ENCODE results near the gene C2CD4C. TPM values are rescaled to one million over a fixed set of nuclear protein-coding genes. Genes with fewer than 3 reads are reported as not detected.

The C2CD4C gene
- total RNA-seq, 1 experiment from 2014 or later = 14.6 TPM

DNA sequence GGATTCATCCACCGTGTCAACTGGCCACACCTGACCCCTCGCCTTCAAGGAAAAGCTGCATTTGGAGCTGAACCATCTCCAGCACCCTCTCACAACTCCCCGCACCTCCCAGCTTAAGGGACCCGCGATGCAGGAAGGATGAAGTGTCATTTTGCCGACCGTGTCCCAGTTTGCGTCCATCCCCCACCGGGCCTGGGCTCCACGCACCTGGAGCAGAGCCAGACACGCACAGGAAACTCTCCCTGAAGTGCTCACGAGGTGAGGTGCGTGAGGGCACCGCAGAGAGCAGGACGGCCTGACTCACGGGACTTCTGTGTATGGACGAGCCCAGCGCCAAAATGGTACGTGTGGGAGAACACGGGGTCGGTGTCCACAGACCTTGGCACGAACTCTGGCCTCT lies 44.7 kb upstream of the C2CD4C start:
- H2BK12ac ChIP-seq (ENCODE audit: insufficient read length, low read depth, low read length) = no peak overlapping the region
- no peaks in the 10 kb centered on the region for H3K9me3 ChIP-seq (ENCODE audit: control insufficient read depth, low read depth, low read length)
- no peak overlapping the region for H2AFZ ChIP-seq (ENCODE audit: low read length)
- no peak overlapping the region for H4K5ac ChIP-seq (ENCODE audit: insufficient read length, low read depth, low read length)
- H2BK15ac ChIP-seq (ENCODE audit: low read depth, low read length) = no peak overlapping the region
- no peaks in the 10 kb centered on the region for H3K23me2 ChIP-seq (ENCODE audit: insufficient read length, low read depth, low read length, poor library complexity, severe bottlenecking)
- Mint-ChIP-seq H3K4me3 (no peak overlapping the region), H3K4me1 (peaks cover 0 to under 1% of the 10 kb centered on the region in 2 experiments; a peak in 1 of 4 replicates), H3K27me3 (ENCODE audit: low read depth) (peaks cover 15% of the 10 kb centered on the region), H3K36me3 (ENCODE audit: insufficient read depth in 1 of 3, low read depth in 3 of 3) (peaks cover 4 to 17% (median 14%) of the 10 kb centered on the region in 3 experiments; a peak in 6 of 7 replicates), H3K9me3 (peaks cover 19 to 26% of the 10 kb centered on the region in 2 experiments), H3K27ac (no peak overlapping the region)
- no peaks in the 10 kb centered on the region for H3K79me2 ChIP-seq (ENCODE audit: insufficient read depth, low read length)
- no peaks in the 10 kb centered on the region for H3K79me1 ChIP-seq (ENCODE audit: insufficient read depth, low read depth, low read length, poor library complexity, severe bottlenecking)
- H4K91ac ChIP-seq (ENCODE audit: insufficient read length, low read depth, low read length) = no peak overlapping the region
- TF ChIP-seq, protein P1, sequence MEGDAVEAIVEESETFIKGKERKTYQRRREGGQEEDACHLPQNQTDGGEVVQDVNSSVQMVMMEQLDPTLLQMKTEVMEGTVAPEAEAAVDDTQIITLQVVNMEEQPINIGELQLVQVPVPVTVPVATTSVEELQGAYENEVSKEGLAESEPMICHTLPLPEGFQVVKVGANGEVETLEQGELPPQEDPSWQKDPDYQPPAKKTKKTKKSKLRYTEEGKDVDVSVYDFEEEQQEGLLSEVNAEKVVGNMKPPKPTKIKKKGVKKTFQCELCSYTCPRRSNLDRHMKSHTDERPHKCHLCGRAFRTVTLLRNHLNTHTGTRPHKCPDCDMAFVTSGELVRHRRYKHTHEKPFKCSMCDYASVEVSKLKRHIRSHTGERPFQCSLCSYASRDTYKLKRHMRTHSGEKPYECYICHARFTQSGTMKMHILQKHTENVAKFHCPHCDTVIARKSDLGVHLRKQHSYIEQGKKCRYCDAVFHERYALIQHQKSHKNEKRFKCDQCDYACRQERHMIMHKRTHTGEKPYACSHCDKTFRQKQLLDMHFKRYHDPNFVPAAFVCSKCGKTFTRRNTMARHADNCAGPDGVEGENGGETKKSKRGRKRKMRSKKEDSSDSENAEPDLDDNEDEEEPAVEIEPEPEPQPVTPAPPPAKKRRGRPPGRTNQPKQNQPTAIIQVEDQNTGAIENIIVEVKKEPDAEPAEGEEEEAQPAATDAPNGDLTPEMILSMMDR (conservative IDR thresholded peaks at IDR 0.05) = no peak
- H2BK120ac ChIP-seq (ENCODE audit: low read depth, low read length, poor library complexity, severe bottlenecking) = no peak overlapping the region
- no peak for DNase-seq
- H3K56ac ChIP-seq (ENCODE audit: insufficient read length, low read depth, low read length) = no peak overlapping the region
- no peak overlapping the region for H3T11ph ChIP-seq (ENCODE audit: low read length)
- no peak overlapping the region for H2BK5ac ChIP-seq (ENCODE audit: insufficient read length, low read length)
- no peak overlapping the region for H3K4ac ChIP-seq (ENCODE audit: low read depth, low read length)
- H4K20me1 ChIP-seq (ENCODE audit: control insufficient read depth, insufficient read depth, insufficient read length) = no peaks in the 10 kb centered on the region
- no peak overlapping the region for H3K27ac ChIP-seq (ENCODE audit: insufficient read length, low read depth, low read length)
- no peak overlapping the region for H3K4me2 ChIP-seq (ENCODE audit: insufficient read depth, insufficient read length, low read length)
- H3K27me3 ChIP-seq (ENCODE audit: insufficient read depth, low read length) = no peaks in the 10 kb centered on the region
- no peak overlapping the region for H2BK20ac ChIP-seq (ENCODE audit: low read depth, low read length, poor library complexity, severe bottlenecking)
- H3K23ac ChIP-seq (ENCODE audit: insufficient read length, low read depth, low read length) = no peak overlapping the region
- H3K4me1 ChIP-seq (ENCODE audit: insufficient read depth, low read length) = no peaks in the 10 kb centered on the region
- no peak overlapping the region for H2AK5ac ChIP-seq (ENCODE audit: insufficient read length, low read length)
- WGBS (ENCODE audit: extremely low coverage, insufficient read length, low lambda C conversion rate) = no CpG with 5 or more reads among the region's 22 CpGs
- no peak overlapping the region for H4K8ac ChIP-seq (replicated peaks; ENCODE audit: insufficient read length, low read depth, low read length)
- H3K9ac ChIP-seq (ENCODE audit: extremely low read depth, insufficient read length, low read length) = no peak overlapping the region
- H3K14ac ChIP-seq (ENCODE audit: insufficient read depth, low read length) = no peak overlapping the region
- no peak overlapping the region for H3K18ac ChIP-seq (ENCODE audit: insufficient read length, low read depth, low read length)
